ENCODE measurements around the gene PTGIS.

The PTGIS gene

GRCh38 chr20:49561806-49562205, 6.1 kb downstream of the PTGIS start:
- Histone ChIP-seq H3K4me3 (ENCODE audit: low read depth, low read length) (no peak overlapping the region), H3K36me3 (no peaks in the 10 kb centered on the region), H3K4me1 (no peaks in the 10 kb centered on the region), H3K9me3 (no peaks in the 10 kb centered on the region), H3K27me3 (peaks cover 18% of the 10 kb centered on the region; the same call in 1 of the 2 replicates)
- TF ChIP-seq CTCF (IDR thresholded peaks at IDR 0.05; ENCODE audit: low read depth, low read length): no peak
- no peak for DNase-seq

DNA sequence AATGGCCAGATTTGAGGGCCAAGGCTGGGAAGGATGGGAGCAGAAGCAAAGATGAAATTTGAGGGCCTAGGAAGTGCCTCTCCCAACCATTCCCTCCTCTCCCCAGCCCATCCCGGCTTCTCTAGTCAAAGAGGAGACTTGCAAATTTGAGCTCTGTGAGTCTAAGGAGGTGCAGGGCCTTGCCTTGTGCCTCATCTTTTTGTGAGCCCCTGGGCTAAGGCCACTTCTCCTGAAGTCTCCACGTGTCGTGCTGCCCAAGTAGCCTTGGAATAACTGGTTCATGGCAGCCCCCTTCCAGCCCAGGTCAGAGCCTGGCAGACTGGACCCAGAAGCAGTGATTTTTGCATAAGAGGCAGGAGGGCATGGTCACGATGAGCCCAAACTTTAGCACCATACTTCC, 6.7 kb downstream of the PTGIS start:
- no peak overlapping the region for H3K4me3 ChIP-seq (ENCODE audit: low read depth, low read length)
- H3K4me1 ChIP-seq: no peaks in the 10 kb centered on the region
- no peak for TF ChIP-seq CTCF (IDR thresholded peaks at IDR 0.05; ENCODE audit: low read depth, low read length)
- H3K9me3 ChIP-seq: no peaks in the 10 kb centered on the region
- H3K36me3 ChIP-seq: no peaks in the 10 kb centered on the region
- H3K27me3 ChIP-seq: peaks cover 21% of the 10 kb centered on the region
- no peak for DNase-seq

DNA sequence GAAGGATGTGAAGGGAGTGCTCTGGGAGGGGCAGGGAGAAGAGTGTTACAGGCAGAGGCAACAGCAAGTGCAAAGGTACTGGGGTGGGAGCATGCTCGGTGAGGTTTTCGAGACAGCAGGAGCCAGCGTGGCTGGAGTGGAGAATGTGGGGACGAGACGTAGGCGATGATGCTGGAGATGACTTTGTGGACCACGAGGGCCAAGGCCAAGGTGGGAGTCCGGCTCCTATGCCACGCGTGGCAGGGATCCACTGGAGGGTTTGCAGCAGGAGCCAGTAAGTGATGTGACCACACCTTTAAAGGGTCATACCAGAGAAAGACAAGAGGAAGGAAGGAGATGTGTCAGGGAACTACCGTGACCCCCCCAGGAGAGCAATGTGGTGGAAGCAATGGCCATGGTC, 7.3 kb downstream of the PTGIS start:
- no peak for TF ChIP-seq CTCF (IDR thresholded peaks at IDR 0.05; ENCODE audit: low read depth, low read length)
- Histone ChIP-seq H3K27me3 (peaks cover 25% of the 10 kb centered on the region), H3K9me3 (no peaks in the 10 kb centered on the region), H3K4me3 (ENCODE audit: low read depth, low read length) (no peak overlapping the region), H3K4me1 (no peaks in the 10 kb centered on the region), H3K36me3 (no peaks in the 10 kb centered on the region)
- DNase-seq: no peak

DNA sequence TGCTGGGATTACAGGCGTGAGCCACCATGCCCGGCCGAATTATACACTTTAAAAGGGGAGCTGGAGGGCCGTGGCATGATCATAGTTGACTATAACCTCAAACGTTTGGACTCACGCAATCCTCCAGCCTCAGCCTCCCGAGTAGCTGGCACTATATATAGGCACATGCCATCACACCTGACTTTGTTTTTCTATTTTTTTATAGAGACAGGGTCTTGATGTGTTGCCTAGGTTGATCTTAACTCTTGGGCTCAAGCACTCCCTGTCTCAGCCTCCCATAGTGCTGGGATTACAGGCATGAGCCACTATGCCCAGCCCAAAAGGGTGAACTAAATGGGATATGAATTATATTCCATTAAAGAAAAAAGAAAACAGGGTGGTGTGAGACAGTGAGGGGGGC, 7.8 kb downstream of the PTGIS start:
- H3K27me3 ChIP-seq: peaks cover 29% of the 10 kb centered on the region
- no peak for DNase-seq
- no peaks in the 10 kb centered on the region for H3K9me3 ChIP-seq
- H3K4me1 ChIP-seq: no peaks in the 10 kb centered on the region
- no peak overlapping the region for H3K4me3 ChIP-seq (ENCODE audit: low read depth, low read length)
- TF ChIP-seq CTCF (IDR thresholded peaks at IDR 0.05; ENCODE audit: low read depth, low read length): no peak
- no peaks in the 10 kb centered on the region for H3K36me3 ChIP-seq

DNA sequence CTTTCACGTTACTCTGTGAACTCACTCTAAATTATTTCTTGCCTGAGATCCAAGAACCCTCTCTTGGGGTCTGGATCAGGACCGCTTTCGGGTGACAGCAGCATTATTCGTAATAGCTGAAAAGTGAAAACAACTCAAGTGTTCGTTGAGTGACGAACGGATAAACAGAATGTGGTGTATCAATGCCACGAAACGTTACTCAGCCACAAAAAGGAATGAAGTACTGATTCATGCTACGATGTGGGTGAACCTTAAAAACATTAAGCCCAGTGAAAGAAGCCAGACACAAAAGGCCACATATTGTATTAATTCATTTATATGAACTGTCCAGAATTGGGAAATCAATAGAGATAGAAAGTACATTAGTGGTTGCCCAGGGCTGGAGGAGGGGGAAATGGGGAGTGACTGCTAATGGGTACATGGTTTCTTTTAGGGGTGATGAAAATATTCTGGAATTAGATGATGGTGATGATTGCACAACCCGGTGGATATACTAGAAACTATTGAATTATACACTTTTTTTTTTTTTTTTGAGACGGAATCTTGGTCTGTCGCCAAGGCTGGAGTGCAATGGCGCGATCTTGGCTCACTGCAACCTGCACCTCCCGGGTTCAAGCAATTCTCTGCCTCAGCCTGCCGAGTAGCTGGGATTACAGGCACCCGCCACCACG, 8.4 kb downstream of the PTGIS start:
- no peak for TF ChIP-seq CTCF (IDR thresholded peaks at IDR 0.05; ENCODE audit: low read depth, low read length)

DNA sequence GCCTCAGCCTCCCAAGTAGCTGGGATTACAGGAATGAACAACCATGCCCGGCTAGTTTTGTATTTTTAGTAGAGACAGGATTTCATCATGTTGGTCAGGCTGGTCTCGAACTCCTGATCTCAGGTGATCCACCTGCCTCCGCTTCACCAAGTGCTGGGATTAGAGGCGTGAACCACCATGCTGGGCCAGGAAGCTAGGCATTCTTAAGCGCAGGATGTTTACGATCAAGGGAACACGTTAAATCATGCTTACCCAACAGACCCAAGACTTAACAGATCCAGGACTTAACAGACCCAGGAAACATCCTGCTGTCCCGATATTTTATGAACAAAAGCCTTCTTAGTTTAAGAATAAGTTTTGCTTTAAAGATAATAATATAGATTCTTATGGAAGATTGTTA, 9.1 kb downstream of the PTGIS start:
- no peak for TF ChIP-seq CTCF (IDR thresholded peaks at IDR 0.05; ENCODE audit: low read depth, low read length)

More for the DNA sequence above, 8.4 kb downstream of the PTGIS start:
- Histone ChIP-seq H3K9me3 (no peaks in the 10 kb centered on the region), H3K4me3 (ENCODE audit: low read depth, low read length) (no peak overlapping the region), H3K36me3 (no peaks in the 10 kb centered on the region), H3K27me3 (peaks cover 33% of the 10 kb centered on the region), H3K4me1 (no peaks in the 10 kb centered on the region)
- DNase-seq: no peak

More for the DNA sequence above, 9.1 kb downstream of the PTGIS start:
- DNase-seq: no peak
- Histone ChIP-seq H3K36me3 (no peaks in the 10 kb centered on the region), H3K27me3 (peaks cover 38% of the 10 kb centered on the region), H3K4me3 (ENCODE audit: low read depth, low read length) (no peak overlapping the region), H3K4me1 (no peaks in the 10 kb centered on the region), H3K9me3 (no peaks in the 10 kb centered on the region)

Measured in BE2C (cell line).